Ammon's horn (tissue), 1 donor: Measurements from ENCODE around the gene KCNJ14.

ENCODE experiments used
- DNase-seq: peaks from one replicate; pipeline ENCODE4 v3.0.0-alpha.2; 2016; ENCODE audit warnings: low spot score

Gene KCNJ14

GRCh38 chr19:48445606-48446481 is 9.5 kb upstream of the KCNJ14 start, which contains the start of gene GRWD1:
GRWD1 (plus strand) TSS chr19:48445983; CDS start chr19:48446006, 23 bp downstream.
- peak; percentile 96 for DNase-seq

- DNase-seq = no peak
Observed at GRCh38 chr19:48446579-48446978, 8.8 kb upstream of the KCNJ14 start.

- no peak for DNase-seq
Observed at GRCh38 chr19:48448563-48448962, 6.8 kb upstream of the KCNJ14 start.

GRCh38 chr19:48450441-48450840 is 4.9 kb upstream of the KCNJ14 start:
- no peak for DNase-seq

- no peak for DNase-seq
Observed at GRCh38 chr19:48450863-48451262, 4.5 kb upstream of the KCNJ14 start.

- no peak for DNase-seq
Observed at GRCh38 chr19:48451624-48452023, 3.8 kb upstream of the KCNJ14 start.

- DNase-seq = no peak
Observed at GRCh38 chr19:48452289-48453190, 2.8 kb upstream of the KCNJ14 start.

- peak; percentile 41 for DNase-seq
Observed at GRCh38 chr19:48454150-48454730, 1.1 kb upstream of the KCNJ14 start.

GRCh38 chr19:48455908-48456562 is 661 bp downstream of the KCNJ14 start:
- no peak for DNase-seq

- no peak for DNase-seq
Observed at GRCh38 chr19:48456864-48457263, 1.5 kb downstream of the KCNJ14 start.

GRCh38 chr19:48458016-48458415 is 2.6 kb downstream of the KCNJ14 start:
- peak; percentile 28 for DNase-seq

- DNase-seq = no peak
Observed at GRCh38 chr19:48461651-48461981, 6.2 kb downstream of the KCNJ14 start.

- no peak for DNase-seq
Observed at GRCh38 chr19:48461982-48462655, 6.7 kb downstream of the KCNJ14 start.

GRCh38 chr19:48465215-48465614 is 9.8 kb downstream of the KCNJ14 start:
- no peak for DNase-seq

GRCh38 chr19:48466561-48467325 is 11.4 kb downstream of the KCNJ14 start:
- no peak for DNase-seq

GRCh38 chr19:48468772-48469288 is 13.5 kb downstream of the KCNJ14 start:
- DNase-seq = peak; percentile 100

GRCh38 chr19:48469289-48469881 is 14.0 kb downstream of the KCNJ14 start, which contains the start of gene CYTH2:
CYTH2 (plus strand) TSS chr19:48469369; CDS start chr19:48469508, 139 bp downstream.
- DNase-seq = peak; percentile 88

- DNase-seq = no peak
Observed at GRCh38 chr19:48469934-48470680, 14.7 kb downstream of the KCNJ14 start.

- DNase-seq = no peak
Observed at GRCh38 chr19:48470856-48471255, 15.5 kb downstream of the KCNJ14 start.
